PFSK-1 (cell line): ENCODE data around the gene KCNMA1.

ENCODE experiments used
- FOXP2 ChIP-seq: optimal IDR thresholded peaks from 2 replicates; pipeline ENCODE3; 2011; ENCODE audit warnings: borderline replicate concordance, control low read depth, inconsistent platforms; ENCODE audit not compliant: insufficient read depth; ENCODE audit errors: extremely low read length, extremely low read depth
- POLR2AphosphoS5 ChIP-seq: IDR thresholded peaks from 2 replicates; pipeline ENCODE4 v1.6.1; 2012; ENCODE audit warnings: low read depth, mild to moderate bottlenecking, control low read depth, low read length, moderate library complexity
- REST ChIP-seq, 2 experiments: IDR thresholded peaks; 2 replicates each; pipeline versions ENCODE4 v1.6.1 to v1.8.0; 2011 to 2012; ENCODE audit warnings: low read depth in 2 of 2, low read length in 2 of 2, control low read depth in 1 of 2, inconsistent platforms in 1 of 2, mild to moderate bottlenecking in 1 of 2, moderate library complexity in 1 of 2; ENCODE audit not compliant: insufficient read depth in 1 of 2
- SIN3A ChIP-seq: IDR thresholded peaks from 2 replicates; pipeline ENCODE4 v1.6.1; 2012; ENCODE audit warnings: mild to moderate bottlenecking, low read length, moderate library complexity, borderline replicate concordance; ENCODE audit not compliant: insufficient read depth
- TAF1 ChIP-seq: IDR thresholded peaks from 2 replicates; pipeline ENCODE4 v1.6.1; 2012; ENCODE audit warnings: low read length, control low read depth, borderline replicate concordance; ENCODE audit not compliant: insufficient read depth

- TF ChIP-seq REST (IDR thresholded peaks at IDR 0.05; ENCODE audit: insufficient read depth in 1 of 2, low read depth in 2 of 2, low read length in 2 of 2) = no peak
- no peak for TF ChIP-seq POLR2AphosphoS5
- TF ChIP-seq TAF1 = no peak
- no peak for TF ChIP-seq SIN3A
- TF ChIP-seq FOXP2 = no peak
These were observed 751.8 kb downstream of the KCNMA1 start for GRCh38 chr10:76885816-76886215.
